ENCODE measurements around the gene NDUFB5.

The NDUFB5 gene

DNA sequence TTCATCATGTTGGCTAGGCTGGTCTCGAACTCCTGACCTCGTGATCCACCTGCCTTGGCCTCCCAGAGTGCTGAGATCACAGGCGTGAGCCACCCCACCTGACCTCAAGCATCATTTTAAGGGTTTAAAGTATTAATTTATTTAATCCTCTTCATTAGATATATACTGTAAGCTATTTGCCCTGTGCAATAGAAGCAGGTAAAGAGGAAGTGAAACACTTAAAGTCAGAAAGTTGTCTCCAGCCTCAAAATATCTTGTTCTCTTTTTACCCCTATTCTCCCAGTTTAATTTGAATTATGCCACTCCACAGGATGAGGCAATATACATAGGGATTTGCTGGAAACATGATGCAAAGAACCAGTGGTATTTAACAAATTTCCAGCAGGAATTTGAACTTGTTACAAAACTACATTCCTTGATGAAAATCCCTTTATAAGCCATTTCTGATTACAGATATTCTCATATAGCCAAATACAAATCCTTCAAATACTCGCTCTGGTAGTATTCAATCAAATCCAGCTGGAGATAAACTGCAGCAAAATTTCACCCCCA is 2.0 kb downstream of the NDUFB5 start:
- POLR2A ChIA-PET: no interaction called here
- no peaks in the 10 kb centered on the region for H3K9me3 ChIP-seq (ENCODE audit: control extremely low read depth in 1 of 5, control insufficient read depth in 4 of 5, insufficient read depth in 2 of 5, low read depth in 1 of 5, low read length in 4 of 5)
- no peak for DNase-seq

DNA sequence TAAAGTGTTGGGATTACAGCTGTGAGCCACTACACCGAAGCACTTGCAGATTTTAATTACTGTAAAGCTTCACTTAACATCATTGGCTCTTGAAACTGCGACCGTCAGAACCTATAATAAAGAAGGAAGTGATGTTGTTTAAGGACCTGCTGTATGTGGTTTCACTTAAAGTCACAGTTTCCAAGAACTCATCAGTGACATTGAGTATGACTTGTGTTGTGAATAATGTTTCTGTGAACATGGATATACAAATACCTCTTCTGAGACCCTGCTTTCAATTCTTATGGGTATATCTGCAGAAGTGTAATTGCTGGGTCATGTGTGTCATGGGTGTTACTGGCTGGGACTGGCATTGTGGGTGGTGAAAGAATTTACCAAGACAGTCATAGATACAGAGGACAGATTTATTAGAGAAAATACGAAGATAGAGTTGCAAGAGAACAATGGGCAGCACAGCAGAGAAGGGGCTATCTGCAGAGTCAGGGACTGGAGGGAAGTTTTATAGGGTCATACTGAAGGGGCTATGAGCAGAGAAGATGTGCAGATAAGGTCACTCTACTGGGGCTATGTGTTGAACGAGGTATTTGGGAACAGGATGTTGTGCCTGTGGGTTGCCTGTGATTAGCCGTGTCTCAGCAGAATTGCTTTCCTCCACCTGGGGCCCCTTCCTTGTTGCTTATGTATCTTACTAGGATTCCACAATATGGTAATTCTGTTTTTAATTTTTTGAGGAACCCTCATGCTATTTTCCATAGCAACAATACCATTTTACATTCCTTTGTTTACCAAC is 4.5 kb downstream of the NDUFB5 start:
- WGBS (ENCODE audit: insufficient coverage): 53% methylated on average over 3 of the region's 6 CpGs
- CTCF ChIA-PET: no interaction called here
- peaks cover 2 to 10% (median 4%) of the 10 kb centered on the region in 4 experiments for H3K36me3 ChIP-seq (ENCODE audit: control insufficient read depth in 4 of 4, insufficient read depth in 4 of 4, low read length in 3 of 4)
- no peaks in the 10 kb centered on the region for H3K9me3 ChIP-seq (ENCODE audit: control extremely low read depth in 1 of 5, control insufficient read depth in 4 of 5, insufficient read depth in 2 of 5, low read depth in 1 of 5, low read length in 4 of 5)
- no peaks in the 10 kb centered on the region for H3K27me3 ChIP-seq (replicated peaks in 2 of 5; ENCODE audit: control insufficient read depth in 4 of 5, insufficient read depth in 5 of 5, low read length in 4 of 5)
- DNase-seq: peak in 2 of 3 donors; percentile 63 to 75
- peaks cover 0 to 31% (median 23%) of the 10 kb centered on the region in 4 experiments for H3K4me1 ChIP-seq (ENCODE audit: control extremely low read depth in 1 of 4, control insufficient read depth in 4 of 4, insufficient read depth in 4 of 4, low read length in 3 of 4)
- POLR2A ChIA-PET: no interaction called here
- peak overlapping the region in 4 of 7 experiments; percentile 5 to 55 (median 38) for H3K4me3 ChIP-seq (ENCODE audit: control insufficient read depth in 1 of 7, extremely low read depth in 1 of 7, insufficient read depth in 4 of 7, low read depth in 2 of 7, low read length in 6 of 7)
- peak overlapping the region in 1 of 2 experiments; percentile 31 for H3K27ac ChIP-seq (ENCODE audit: insufficient read depth in 1 of 2, low read depth in 1 of 2, low read length in 2 of 2, poor library complexity in 1 of 2, severe bottlenecking in 2 of 2)

More for the DNA sequence above, 2.0 kb downstream of the NDUFB5 start:
- 100% methylated on average over 1 of the region's 4 CpGs for WGBS (ENCODE audit: insufficient coverage)
- CTCF ChIA-PET: interaction anchor here (0.6 kb wide), 1 partner anchor 1223 kb away, joined by 3 read pairs; no protein-coding TSS in a partner anchor
- Histone ChIP-seq H3K27me3 (replicated peaks in 2 of 5; ENCODE audit: control insufficient read depth in 4 of 5, insufficient read depth in 5 of 5, low read length in 4 of 5) (no peaks in the 10 kb centered on the region), H3K27ac (ENCODE audit: insufficient read depth in 1 of 2, low read depth in 1 of 2, low read length in 2 of 2, poor library complexity in 1 of 2, severe bottlenecking in 2 of 2) (no peak overlapping the region), H3K36me3 (ENCODE audit: control insufficient read depth in 4 of 4, insufficient read depth in 4 of 4, low read length in 3 of 4) (peaks cover 0 to 12% (median 5%) of the 10 kb centered on the region in 4 experiments), H3K4me3 (ENCODE audit: control insufficient read depth in 1 of 7, extremely low read depth in 1 of 7, insufficient read depth in 4 of 7, low read depth in 2 of 7, low read length in 6 of 7) (no peak overlapping the region), H3K4me1 (ENCODE audit: control extremely low read depth in 1 of 4, control insufficient read depth in 4 of 4, insufficient read depth in 4 of 4, low read length in 3 of 4) (peaks cover 0 to 33% (median 26%) of the 10 kb centered on the region in 4 experiments)

DNA sequence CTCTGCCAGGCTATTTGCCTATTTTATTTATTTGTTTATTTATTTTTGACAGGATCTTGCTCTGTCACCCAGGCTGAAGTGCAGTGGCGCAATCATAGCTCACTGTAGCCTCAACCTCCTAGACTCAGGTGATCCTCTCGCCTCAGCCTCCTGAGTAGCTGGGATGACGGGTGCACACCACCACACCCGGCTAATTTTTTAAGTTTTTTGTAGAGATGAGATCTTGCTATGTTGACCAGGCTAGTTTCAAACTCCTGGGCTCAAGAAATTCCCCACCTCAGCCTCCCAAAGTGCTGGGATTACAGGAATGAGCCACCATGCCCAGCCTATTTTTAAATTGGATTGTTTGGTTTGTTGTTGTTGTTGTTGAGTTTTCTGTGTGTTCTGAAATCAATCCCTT is 5.5 kb downstream of the NDUFB5 start:
- Histone ChIP-seq H3K36me3 (ENCODE audit: control insufficient read depth in 4 of 4, insufficient read depth in 4 of 4, low read length in 3 of 4) (peaks cover 2 to 10% (median 4%) of the 10 kb centered on the region in 4 experiments), H3K27ac (ENCODE audit: insufficient read depth in 1 of 2, low read depth in 1 of 2, low read length in 2 of 2, poor library complexity in 1 of 2, severe bottlenecking in 2 of 2) (no peak overlapping the region), H3K27me3 (replicated peaks in 2 of 5; ENCODE audit: control insufficient read depth in 4 of 5, insufficient read depth in 5 of 5, low read length in 4 of 5) (no peaks in the 10 kb centered on the region), H3K4me1 (ENCODE audit: control extremely low read depth in 1 of 4, control insufficient read depth in 4 of 4, insufficient read depth in 4 of 4, low read length in 3 of 4) (peaks cover 0 to 31% (median 22%) of the 10 kb centered on the region in 4 experiments), H3K9me3 (ENCODE audit: control extremely low read depth in 1 of 5, control insufficient read depth in 4 of 5, insufficient read depth in 2 of 5, low read depth in 1 of 5, low read length in 4 of 5) (no peaks in the 10 kb centered on the region), H3K4me3 (ENCODE audit: control insufficient read depth in 1 of 7, extremely low read depth in 1 of 7, insufficient read depth in 4 of 7, low read depth in 2 of 7, low read length in 6 of 7) (no peak overlapping the region)
- no peak for DNase-seq
- POLR2A ChIA-PET: no interaction called here
- CTCF ChIA-PET: no interaction called here
- 100% methylated on average over 1 of the region's 4 CpGs for WGBS (ENCODE audit: insufficient coverage)

DNA sequence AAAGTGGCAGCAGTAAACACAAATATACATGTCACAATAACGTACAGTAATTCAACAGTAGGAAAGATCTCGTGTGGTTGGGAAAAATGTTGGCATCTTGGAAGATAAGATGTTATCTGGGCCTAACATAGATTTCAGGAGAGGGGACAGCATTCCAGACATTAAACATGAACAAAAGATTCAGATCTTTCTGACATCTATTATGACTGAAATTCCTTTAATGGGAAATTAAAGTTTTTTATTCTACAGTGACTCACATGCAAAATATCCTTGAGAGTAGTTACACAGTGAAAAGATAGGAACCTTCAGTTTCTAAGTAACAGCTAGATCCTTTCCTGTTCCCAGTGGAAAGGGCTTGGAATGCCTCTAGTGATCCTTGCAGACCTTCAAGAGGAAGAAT is 9.2 kb downstream of the NDUFB5 start:
- Histone ChIP-seq H3K9me3 (ENCODE audit: control extremely low read depth in 1 of 5, control insufficient read depth in 4 of 5, insufficient read depth in 2 of 5, low read depth in 1 of 5, low read length in 4 of 5) (peaks cover 0 to 3% (median 0%) of the 10 kb centered on the region in 5 experiments), H3K27me3 (replicated peaks in 2 of 5; ENCODE audit: control insufficient read depth in 4 of 5, insufficient read depth in 5 of 5, low read length in 4 of 5) (no peaks in the 10 kb centered on the region), H3K4me3 (ENCODE audit: control insufficient read depth in 1 of 7, extremely low read depth in 1 of 7, insufficient read depth in 4 of 7, low read depth in 2 of 7, low read length in 6 of 7) (no peak overlapping the region), H3K27ac (ENCODE audit: insufficient read depth in 1 of 2, low read depth in 1 of 2, low read length in 2 of 2, poor library complexity in 1 of 2, severe bottlenecking in 2 of 2) (no peak overlapping the region), H3K36me3 (ENCODE audit: control insufficient read depth in 4 of 4, insufficient read depth in 4 of 4, low read length in 3 of 4) (peaks cover 6 to 22% (median 15%) of the 10 kb centered on the region in 4 experiments), H3K4me1 (ENCODE audit: control extremely low read depth in 1 of 4, control insufficient read depth in 4 of 4, insufficient read depth in 4 of 4, low read length in 3 of 4) (peaks cover 0 to 15% (median 11%) of the 10 kb centered on the region in 4 experiments)
- ChIA-PET CTCF (no interaction called here), POLR2A (interaction anchor here (0.7 kb wide), 1 partner anchor 349 kb away, joined by 4 read pairs; no protein-coding TSS in a partner anchor)
- no CpG with 5 or more reads among the region's 2 CpGs for WGBS (ENCODE audit: insufficient coverage)
- DNase-seq: no peak

DNA sequence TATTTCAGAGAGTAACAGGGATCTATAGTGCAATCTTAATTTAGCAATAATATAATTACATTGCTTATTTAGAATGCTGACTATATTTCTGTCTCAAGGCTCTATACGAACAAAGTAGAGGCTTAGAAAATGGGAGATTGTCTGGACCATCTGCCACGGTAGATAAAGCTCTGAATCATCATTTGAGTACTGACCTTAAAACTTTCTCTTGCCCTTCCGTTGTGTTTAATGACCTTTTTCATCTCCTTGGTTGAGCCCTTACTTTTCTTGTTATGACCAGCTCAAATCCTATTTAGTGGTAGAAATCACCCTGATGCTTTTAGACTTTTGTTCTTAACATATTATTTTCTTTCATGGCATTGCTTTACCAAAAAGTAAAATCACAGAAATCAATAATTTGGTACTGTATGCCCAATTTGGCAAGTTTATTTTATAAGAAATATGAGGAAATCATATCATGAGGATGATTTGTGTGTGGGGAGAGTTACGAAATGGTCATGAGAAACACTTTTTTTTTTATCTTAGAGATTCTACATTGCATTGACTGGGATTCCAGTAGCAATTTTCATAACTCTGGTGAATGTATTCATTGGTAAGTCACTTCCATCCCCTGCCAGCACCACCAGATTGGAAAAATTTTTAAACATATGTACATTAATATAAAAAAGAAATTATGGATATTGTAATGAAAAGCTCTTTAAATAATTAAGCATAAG is 11.0 kb downstream of the NDUFB5 start:
- Histone ChIP-seq H3K27ac (ENCODE audit: insufficient read depth in 1 of 2, low read depth in 1 of 2, low read length in 2 of 2, poor library complexity in 1 of 2, severe bottlenecking in 2 of 2) (no peak overlapping the region), H3K4me3 (ENCODE audit: control insufficient read depth in 1 of 7, extremely low read depth in 1 of 7, insufficient read depth in 4 of 7, low read depth in 2 of 7, low read length in 6 of 7) (no peak overlapping the region), H3K9me3 (ENCODE audit: control extremely low read depth in 1 of 5, control insufficient read depth in 4 of 5, insufficient read depth in 2 of 5, low read depth in 1 of 5, low read length in 4 of 5) (peaks cover 0 to 3% (median 0%) of the 10 kb centered on the region in 5 experiments), H3K27me3 (replicated peaks in 2 of 5; ENCODE audit: control insufficient read depth in 4 of 5, insufficient read depth in 5 of 5, low read length in 4 of 5) (no peaks in the 10 kb centered on the region), H3K4me1 (ENCODE audit: control extremely low read depth in 1 of 4, control insufficient read depth in 4 of 4, insufficient read depth in 4 of 4, low read length in 3 of 4) (peaks cover 0 to 8% (median 3%) of the 10 kb centered on the region in 4 experiments), H3K36me3 (ENCODE audit: control insufficient read depth in 4 of 4, insufficient read depth in 4 of 4, low read length in 3 of 4) (peaks cover 6 to 25% (median 17%) of the 10 kb centered on the region in 4 experiments)
- no peak for DNase-seq
- WGBS (ENCODE audit: insufficient coverage): 94% methylated on average over 2 of the region's 4 CpGs
- CTCF ChIA-PET: interaction anchor here (1.1 kb wide), 1 partner anchor 11 kb away, joined by 3 read pairs; no protein-coding TSS in a partner anchor
- POLR2A ChIA-PET: no interaction called here

DNA sequence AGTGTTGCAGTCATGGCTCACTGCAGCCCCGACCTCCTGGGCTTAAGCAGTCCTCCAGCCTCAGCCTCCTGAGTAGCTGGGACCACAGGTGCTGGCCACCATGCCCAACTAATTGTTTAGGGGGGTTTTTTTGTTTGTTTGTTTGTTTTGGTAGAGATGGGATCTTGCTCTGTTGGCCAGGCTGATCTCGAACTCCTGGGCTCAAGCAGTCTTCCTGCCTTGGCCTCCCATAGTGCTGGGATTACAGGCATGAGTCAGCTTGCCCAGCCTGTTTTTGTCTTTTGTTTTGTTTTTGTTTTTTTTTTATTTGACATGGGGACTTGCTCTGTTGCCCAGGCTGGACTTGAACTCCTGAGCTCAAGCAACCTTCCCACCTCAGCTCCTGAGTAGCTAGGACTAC is 17.4 kb downstream of the NDUFB5 start:
- POLR2A ChIA-PET: no interaction called here
- H3K4me3 ChIP-seq (ENCODE audit: control insufficient read depth in 1 of 7, extremely low read depth in 1 of 7, insufficient read depth in 4 of 7, low read depth in 2 of 7, low read length in 6 of 7): no peak overlapping the region

More for the DNA sequence above, 17.4 kb downstream of the NDUFB5 start:
- Histone ChIP-seq H3K36me3 (ENCODE audit: control insufficient read depth in 4 of 4, insufficient read depth in 4 of 4, low read length in 3 of 4) (peaks cover 10 to 56% (median 31%) of the 10 kb centered on the region in 4 experiments), H3K27me3 (replicated peaks in 2 of 5; ENCODE audit: control insufficient read depth in 4 of 5, insufficient read depth in 5 of 5, low read length in 4 of 5) (no peaks in the 10 kb centered on the region), H3K4me1 (ENCODE audit: control extremely low read depth in 1 of 4, control insufficient read depth in 4 of 4, insufficient read depth in 4 of 4, low read length in 3 of 4) (no peaks in the 10 kb centered on the region), H3K27ac (ENCODE audit: insufficient read depth in 1 of 2, low read depth in 1 of 2, low read length in 2 of 2, poor library complexity in 1 of 2, severe bottlenecking in 2 of 2) (no peak overlapping the region), H3K9me3 (ENCODE audit: control extremely low read depth in 1 of 5, control insufficient read depth in 4 of 5, insufficient read depth in 2 of 5, low read depth in 1 of 5, low read length in 4 of 5) (peaks cover 0 to 3% (median 0%) of the 10 kb centered on the region in 5 experiments)
- WGBS (ENCODE audit: insufficient coverage): 100% methylated on average over 2 of the region's 2 CpGs
- no peak for DNase-seq
- CTCF ChIA-PET: no interaction called here

Data from common myeloid progenitor, CD34-positive (primary cell).